GM21423 (cell line): ENCODE data around the gene MILR1.
"Not testable (repeated sequence)": the region's sequence is repeated elsewhere in the genome, so short reads cannot be mapped to it uniquely, and the experiment has no call there.

Experiments
- ATAC-seq: cut with Tn5 transposase; IDR thresholded peaks from one replicate; pipeline ENCODE4 v1.9.1; 2021; ENCODE audit warnings: mild to moderate bottlenecking, moderate library complexity; ENCODE audit not compliant: unreplicated experiment

MILR1 gene

GRCh38 chr17:64426596-64426995, 22.3 kb upstream of the MILR1 start:
- ATAC-seq = no peak

DNA sequence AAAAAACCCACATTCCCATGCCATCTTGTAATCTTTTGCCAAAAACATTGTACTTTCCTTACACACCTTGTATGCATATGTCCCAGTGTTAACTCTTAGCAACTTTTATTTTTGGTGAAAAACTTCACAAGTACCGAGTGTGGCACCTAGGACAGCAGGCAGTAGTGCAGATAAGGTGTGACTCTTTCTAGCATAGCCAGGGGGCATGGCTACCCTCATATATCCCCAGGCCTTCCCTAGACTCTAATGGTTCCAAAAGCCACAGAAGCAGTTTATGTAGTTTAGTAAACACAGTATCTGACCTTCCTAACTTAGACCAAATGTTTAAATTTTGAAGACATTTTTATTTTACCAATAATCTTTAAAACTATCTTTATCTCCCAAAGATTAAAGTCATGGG, 20.5 kb upstream of the MILR1 start:
- no peak for ATAC-seq

DNA sequence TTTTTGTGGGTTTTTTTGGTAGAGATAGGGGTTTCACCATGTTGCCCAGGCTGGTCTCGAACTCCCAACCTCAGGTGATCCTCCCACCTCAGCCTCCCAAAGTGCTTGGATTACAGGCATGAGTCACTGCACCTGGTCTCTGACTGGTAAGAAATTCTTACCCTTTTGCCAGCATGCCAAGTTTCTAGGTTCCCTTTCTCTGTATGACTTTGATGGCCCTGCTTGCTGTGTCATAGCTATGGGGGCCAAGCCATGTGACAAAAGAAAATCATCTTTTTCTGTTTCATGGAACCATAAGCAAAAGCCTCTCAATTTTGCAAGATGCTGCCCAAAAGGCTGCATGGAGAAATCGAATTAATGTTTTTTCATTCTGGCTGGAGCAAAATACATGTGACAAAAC, 18.9 kb upstream of the MILR1 start:
- not testable (repeated sequence) for ATAC-seq

- ATAC-seq = no peak
Observed at GRCh38 chr17:64431534-64431933, 17.4 kb upstream of the MILR1 start.

- ATAC-seq = no peak
Observed at GRCh38 chr17:64437944-64438525, 10.9 kb upstream of the MILR1 start.

DNA sequence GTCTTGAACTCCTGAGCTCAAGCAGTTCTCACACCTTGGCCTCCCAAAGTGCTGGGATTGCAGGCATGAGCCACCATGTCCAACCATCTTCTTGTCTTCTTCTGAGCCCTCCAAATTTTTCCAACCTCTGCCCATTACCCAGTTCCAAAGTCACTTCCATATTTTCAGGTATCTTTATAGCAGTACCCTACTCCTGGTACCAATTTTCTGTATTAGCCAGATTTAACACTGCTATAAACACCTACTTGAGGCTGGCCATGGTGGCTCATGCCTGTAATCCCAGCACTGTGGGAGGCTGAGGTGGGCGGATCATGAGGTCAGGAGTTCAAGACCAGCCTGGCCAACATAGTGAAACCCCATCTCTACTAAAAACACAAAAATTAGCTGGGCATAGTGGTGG, 9.4 kb upstream of the MILR1 start:
- ATAC-seq = not testable (repeated sequence)

DNA sequence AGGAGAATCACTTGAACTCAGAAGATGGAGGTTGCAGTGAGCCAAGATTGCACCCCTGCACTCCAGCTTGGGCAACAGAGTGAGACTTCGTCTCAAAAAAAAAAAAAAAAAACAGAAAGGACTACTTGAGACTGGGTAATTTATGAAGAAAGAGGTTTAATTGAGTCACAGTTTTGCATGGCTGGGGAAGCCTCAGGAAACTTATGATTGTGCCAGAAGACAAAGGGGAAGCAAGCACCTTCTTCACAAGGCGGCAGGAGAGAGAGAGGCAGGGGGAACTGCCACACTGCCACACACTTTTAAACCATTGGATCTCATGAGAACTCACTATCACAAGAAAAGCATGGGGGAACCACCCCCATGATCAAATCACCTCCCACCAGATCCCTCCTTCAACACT, 9.0 kb upstream of the MILR1 start:
- no peak for ATAC-seq

- no peak for ATAC-seq
Observed at GRCh38 chr17:64441772-64442540, 7.0 kb upstream of the MILR1 start.

DNA sequence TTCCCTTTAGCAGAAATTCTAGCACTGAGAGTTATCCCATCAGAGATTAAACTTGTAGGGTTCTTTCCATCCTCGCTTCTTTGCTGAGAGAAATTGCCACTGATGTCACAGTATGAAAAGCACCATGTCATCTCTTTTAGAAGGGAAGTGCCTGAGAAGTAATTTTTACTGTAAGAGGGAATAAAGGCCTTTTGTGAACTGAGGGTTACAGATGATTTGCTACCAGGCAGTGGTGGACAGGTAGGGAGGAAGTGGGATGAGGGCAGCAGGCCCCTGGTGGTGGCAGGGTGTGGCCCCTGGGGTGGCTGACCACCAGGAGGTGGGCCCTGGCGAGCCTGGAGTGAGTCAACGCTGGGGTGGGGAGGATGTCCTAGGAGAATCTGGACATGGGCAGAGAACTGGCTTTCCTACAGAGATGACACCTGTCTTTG, 6.4 kb upstream of the MILR1 start:
- no peak for ATAC-seq

- ATAC-seq = no peak
Observed at GRCh38 chr17:64443086-64443760, 5.7 kb upstream of the MILR1 start.

DNA sequence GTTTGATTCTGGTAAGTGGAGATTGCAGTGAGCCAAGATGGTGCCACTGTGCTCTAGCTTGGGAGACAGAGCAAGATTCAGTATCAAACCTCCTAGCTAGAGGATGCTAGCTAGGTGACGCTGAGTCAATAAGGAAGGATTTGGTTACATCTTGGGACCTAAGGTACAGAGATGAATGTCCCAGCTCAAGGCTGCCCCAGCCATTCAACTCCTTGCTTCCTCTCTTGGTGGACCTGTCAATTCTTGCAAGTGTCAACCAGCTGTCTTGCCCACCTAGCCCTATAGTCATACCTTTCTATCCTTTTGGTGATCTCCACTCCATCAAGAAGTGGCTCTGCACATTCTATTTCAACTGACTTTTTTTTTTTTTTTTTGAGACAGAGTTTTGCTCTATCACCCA, 1.4 kb upstream of the MILR1 start:
- ATAC-seq = no peak

DNA sequence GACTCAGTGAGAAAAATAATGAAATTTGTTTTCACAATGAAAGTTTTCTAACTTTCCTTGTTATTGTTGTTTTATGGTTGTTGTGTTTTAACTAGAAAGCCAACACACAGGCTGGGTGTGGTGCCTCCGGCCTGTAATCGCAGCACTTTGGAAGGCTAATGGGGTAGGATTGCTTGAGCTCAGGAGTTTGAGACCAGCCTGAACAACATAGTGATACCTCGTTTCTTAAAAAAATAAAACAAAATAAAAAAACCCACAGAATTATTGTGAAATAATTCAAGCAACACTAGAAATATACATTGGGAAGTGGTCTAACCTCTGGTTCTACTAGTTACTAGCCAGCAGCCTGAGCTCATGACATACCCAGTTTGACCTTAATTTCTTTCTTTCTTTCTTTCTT, 630 bp downstream of the MILR1 start:
- no peak for ATAC-seq

DNA sequence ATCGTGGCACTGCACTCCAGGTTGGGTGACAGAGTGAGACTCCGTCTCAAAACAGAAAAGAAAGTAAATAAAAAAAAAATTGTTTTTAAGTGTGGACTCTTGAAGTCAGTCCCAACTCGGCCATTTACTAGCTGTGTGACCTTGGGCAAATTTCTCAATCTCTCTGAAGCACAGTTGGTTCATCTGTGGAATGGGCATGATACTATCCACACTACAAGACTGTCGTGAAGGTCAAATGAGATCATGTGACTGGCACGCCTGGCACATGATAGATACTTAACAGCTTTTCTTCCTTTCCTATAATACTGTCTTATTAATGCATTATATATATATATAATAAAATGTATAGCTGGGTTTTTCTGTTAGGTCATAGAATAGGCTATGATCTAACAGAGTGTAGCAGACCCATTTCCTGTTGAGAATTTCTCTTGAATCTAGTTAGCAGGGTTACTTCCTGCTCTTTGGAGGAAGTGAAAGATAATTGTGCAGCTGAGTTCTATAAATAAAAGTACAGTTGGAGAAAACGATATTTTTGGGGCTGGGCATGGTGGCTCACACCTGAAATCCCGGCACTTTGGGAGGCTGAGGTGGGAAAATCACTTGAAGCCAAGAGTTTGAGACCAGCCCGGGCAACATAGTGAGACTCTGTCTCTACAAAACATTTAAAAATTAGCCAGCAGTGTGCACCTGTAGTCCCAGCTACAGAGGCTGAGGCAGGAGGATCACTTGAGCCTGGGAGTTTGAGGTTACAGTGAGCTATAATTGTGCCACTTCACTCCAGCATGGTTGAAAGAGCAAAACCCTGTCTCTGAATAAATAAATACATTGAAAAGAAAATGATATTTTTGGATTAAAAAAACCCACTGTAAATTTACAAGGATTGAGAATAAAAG, 7.3 kb downstream of the MILR1 start:
- ATAC-seq = no peak

GRCh38 chr17:64457156-64457555, 8.2 kb downstream of the MILR1 start:
- no peak for ATAC-seq

- no peak for ATAC-seq
Observed at GRCh38 chr17:64458756-64459155, 9.8 kb downstream of the MILR1 start.

- no peak for ATAC-seq
Observed at GRCh38 chr17:64459284-64459747, 10.4 kb downstream of the MILR1 start.

GRCh38 chr17:64459818-64460217, 10.9 kb downstream of the MILR1 start:
- ATAC-seq = not testable (repeated sequence)

- ATAC-seq = no peak
Observed at GRCh38 chr17:64460955-64461354, 12.0 kb downstream of the MILR1 start.

GRCh38 chr17:64461788-64462187, 12.9 kb downstream of the MILR1 start:
- no peak for ATAC-seq

GRCh38 chr17:64466019-64466735, 17.3 kb downstream of the MILR1 start:
- ATAC-seq = no peak
